GM12872 (cell line): ENCODE measurements around the gene CHCHD6.

Experiments used
- CTCF ChIP-seq: IDR thresholded peaks from 3 replicates; pipeline ENCODE4 v1.5.1; 2011; ENCODE audit warnings: low read depth, mild to moderate bottlenecking, low read length, moderate library complexity; ENCODE audit not compliant: insufficient read depth

The CHCHD6 gene

GRCh38 chr3:126728680-126729079 is 24.6 kb downstream of the CHCHD6 start:
- TF ChIP-seq CTCF, result no peak

GRCh38 chr3:126730376-126730775 is 26.3 kb downstream of the CHCHD6 start:
- no peak for TF ChIP-seq CTCF

DNA sequence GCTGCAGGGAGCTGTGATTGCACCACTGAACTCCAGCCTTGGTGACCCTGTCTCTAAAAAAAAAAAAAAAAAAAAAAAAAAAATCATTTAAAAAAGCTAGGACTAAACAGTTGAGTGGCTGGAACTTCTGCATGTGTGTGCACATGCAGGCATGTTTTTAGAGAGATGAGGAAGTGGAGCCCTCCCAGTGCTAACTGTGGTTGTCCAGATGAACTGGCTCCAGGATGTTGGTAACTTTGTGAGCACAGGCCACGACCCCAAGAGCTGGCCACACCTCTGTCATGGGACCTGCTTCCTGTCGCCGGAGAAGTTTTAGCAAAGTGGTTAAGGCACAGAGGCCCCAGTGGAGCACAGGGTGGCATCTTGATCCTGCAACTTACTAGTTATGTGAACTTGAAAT is 27.0 kb downstream of the CHCHD6 start:
- TF ChIP-seq CTCF, result no peak

- TF ChIP-seq CTCF, result no peak
Observed at GRCh38 chr3:126732281-126733060, 28.4 kb downstream of the CHCHD6 start.

- no peak for TF ChIP-seq CTCF
Observed at GRCh38 chr3:126733061-126733430, 29.0 kb downstream of the CHCHD6 start.

- no peak for TF ChIP-seq CTCF
Observed at GRCh38 chr3:126734106-126734723, 30.2 kb downstream of the CHCHD6 start.

DNA sequence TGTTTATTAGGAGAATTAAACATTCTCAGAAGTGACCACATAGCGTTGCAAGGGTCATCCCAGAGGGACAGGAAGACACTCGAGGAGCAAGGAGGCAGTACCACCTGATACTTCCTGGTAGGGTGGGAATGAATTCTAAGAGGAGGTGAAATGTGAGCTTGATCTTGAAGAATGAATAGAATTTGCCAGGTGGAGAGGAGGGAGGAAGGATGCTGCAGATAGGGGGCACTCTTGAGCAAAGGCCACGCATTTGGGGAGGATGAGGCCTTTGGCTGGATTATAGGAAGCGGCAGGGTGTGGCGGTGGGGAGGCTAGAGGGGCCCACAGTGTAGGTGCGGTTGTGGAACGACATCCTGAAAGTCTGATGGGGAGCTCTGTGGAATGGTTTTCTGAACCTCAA is 33.5 kb downstream of the CHCHD6 start:
- no peak for TF ChIP-seq CTCF
